Neuronal stem cell (in vitro differentiated cells): ENCODE measurements around the gene AUTS2.

Experiments
- DNase-seq: peaks from one replicate; pipeline ENCODE4 v3.0.0-alpha.2; 2013; ENCODE audit warnings: low spot score
- H2AFZ ChIP-seq: one replicate; pipeline ENCODE4 v1.6.1; 2013; ENCODE audit warnings: mild to moderate bottlenecking, low read length, inconsistent platforms
- H2AK5ac ChIP-seq: 2 replicates; pipeline ENCODE4 v1.6.1; 2013; ENCODE audit warnings: low read depth, mild to moderate bottlenecking, inconsistent platforms, low read length, moderate library complexity, mixed read lengths
- H2BK120ac ChIP-seq: 2 replicates; pipeline ENCODE4 v1.6.1; 2013; ENCODE audit warnings: low read depth, mild to moderate bottlenecking, inconsistent platforms, low read length, moderate library complexity, mixed read lengths
- H2BK12ac ChIP-seq: one replicate; pipeline ENCODE4 v1.6.1; 2013; ENCODE audit warnings: low read length, inconsistent platforms
- H2BK15ac ChIP-seq: 2 replicates; pipeline ENCODE4 v1.6.1; 2013; ENCODE audit warnings: mild to moderate bottlenecking, low read length, inconsistent platforms, mixed read lengths
- H2BK5ac ChIP-seq: one replicate; pipeline ENCODE4 v1.6.1; 2013; ENCODE audit warnings: inconsistent platforms, mild to moderate bottlenecking, low read length, moderate library complexity
- H3K14ac ChIP-seq: one replicate; pipeline ENCODE4 v1.6.1; 2013; ENCODE audit warnings: low read length, inconsistent platforms
- H3K18ac ChIP-seq: 2 replicates; pipeline ENCODE4 v1.6.1; 2013; ENCODE audit warnings: low read length, inconsistent platforms
- H3K23ac ChIP-seq: 2 replicates; pipeline ENCODE4 v1.6.1; 2013; ENCODE audit warnings: low read depth, mild to moderate bottlenecking, mixed read lengths, low read length, inconsistent platforms; ENCODE audit not compliant: poor library complexity
- H3K27ac ChIP-seq: replicated peaks from 3 replicates; pipeline ENCODE4 v1.5.1; 2013; ENCODE audit warnings: low read length, inconsistent platforms
- H3K27me3 ChIP-seq, 3 experiments: 2 replicates each; pipeline ENCODE4 v1.6.1; 2013; ENCODE audit warnings: low read length in 3 of 3, mild to moderate bottlenecking in 2 of 3, inconsistent platforms in 1 of 3, low read depth in 1 of 3, mixed read lengths in 1 of 3, moderate library complexity in 1 of 3; ENCODE audit not compliant: control insufficient read depth in 3 of 3, insufficient read depth in 3 of 3
- H3K36me3 ChIP-seq, 2 donors: replicated peaks in 1 of 2; 2 replicates each; pipeline ENCODE4 v1.6.1; 2013; ENCODE audit warnings: low read length in 2 of 2; ENCODE audit not compliant: control insufficient read depth in 2 of 2, insufficient read depth in 2 of 2
- H3K4ac ChIP-seq: 2 replicates; pipeline ENCODE4 v1.6.1; 2013; ENCODE audit warnings: inconsistent platforms, mild to moderate bottlenecking, low read length, moderate library complexity
- H3K4me1 ChIP-seq, 2 donors: 1 replicate in 1 of 2; 2 replicates in 1 of 2; pipeline ENCODE4 v1.6.1; 2013; ENCODE audit warnings: low read length in 2 of 2, low read depth in 1 of 2; ENCODE audit not compliant: control insufficient read depth in 2 of 2, insufficient read depth in 1 of 2
- H3K4me2 ChIP-seq: one replicate; pipeline ENCODE4 v1.6.1; 2013; ENCODE audit warnings: mild to moderate bottlenecking, low read length, inconsistent platforms; ENCODE audit not compliant: insufficient read depth, poor library complexity, severe bottlenecking
- H3K4me3 ChIP-seq, 2 donors: 2 replicates each; pipeline ENCODE4 v1.5.1; 2013; ENCODE audit warnings: low read length in 2 of 2, mild to moderate bottlenecking in 2 of 2, inconsistent platforms in 1 of 2, moderate library complexity in 1 of 2
- H3K79me1 ChIP-seq: one replicate; pipeline ENCODE4 v1.6.1; 2013; ENCODE audit warnings: low read depth, mild to moderate bottlenecking, inconsistent platforms, low read length, moderate library complexity
- H3K9ac ChIP-seq: one replicate; pipeline ENCODE4 v1.6.1; 2013; ENCODE audit warnings: mild to moderate bottlenecking, low read depth, low read length, inconsistent platforms; ENCODE audit not compliant: poor library complexity
- H3K9me3 ChIP-seq, 2 donors: replicated peaks in 1 of 2; 2 replicates each; pipeline versions ENCODE3 to v1.6.1; 2013; ENCODE audit warnings: low read length in 2 of 2, mild to moderate bottlenecking in 2 of 2, inconsistent platforms in 1 of 2, low read depth in 1 of 2, mixed read lengths in 1 of 2, moderate library complexity in 1 of 2; ENCODE audit not compliant: control insufficient read depth in 2 of 2, insufficient read depth in 1 of 2
- H4K8ac ChIP-seq: one replicate; pipeline ENCODE4 v1.6.1; 2013; ENCODE audit warnings: low read depth, mild to moderate bottlenecking, inconsistent platforms, low read length, moderate library complexity
- H4K91ac ChIP-seq: one replicate; pipeline ENCODE4 v1.6.1; 2013; ENCODE audit warnings: low read length, low read depth, mild to moderate bottlenecking, inconsistent platforms; ENCODE audit not compliant: poor library complexity
- WGBS, 2 donors: extraction: QIAGEN DNeasy Blood & Tissue Kit; methylation state at CpG; one replicate each; pipeline ENCODE4 v1.1.7; 2013; ENCODE audit warnings: missing lambda C conversion rate in 2 of 2, mixed read lengths in 1 of 2; ENCODE audit not compliant: insufficient read length in 2 of 2, insufficient replicate concordance in 1 of 2; ENCODE audit errors: extremely low coverage in 2 of 2; 5-methylcytosine and 5-hydroxymethylcytosine counted together

Gene AUTS2

GRCh38 chr7:70374772-70375533 lies 776.7 kb downstream of the AUTS2 start:
- H4K8ac ChIP-seq: no peak overlapping the region
- H3K79me1 ChIP-seq: no peaks in the 10 kb centered on the region
- no peak overlapping the region for H2AK5ac ChIP-seq
- no peak overlapping the region for H3K4me2 ChIP-seq
- H3K27ac ChIP-seq: no peak overlapping the region
- peaks cover 0 to 3% of the 10 kb centered on the region in 2 donors for H3K9me3 ChIP-seq
- H3K27me3 ChIP-seq: no peaks in the 10 kb centered on the region
- DNase-seq: no peak
- no peak overlapping the region for H3K18ac ChIP-seq
- no peak overlapping the region for H2BK120ac ChIP-seq
- H2AFZ ChIP-seq: no peak overlapping the region
- H3K36me3 ChIP-seq: no peaks in the 10 kb centered on the region
- H3K4me1 ChIP-seq: peaks cover 1 to 13% of the 10 kb centered on the region in 2 donors
- H2BK5ac ChIP-seq: no peak overlapping the region
- no peak overlapping the region for H2BK15ac ChIP-seq
- no peak overlapping the region for H4K91ac ChIP-seq
- no peak overlapping the region for H3K4ac ChIP-seq
- H3K9ac ChIP-seq: no peak overlapping the region
- no peak overlapping the region for H3K23ac ChIP-seq
- no peak overlapping the region for H2BK12ac ChIP-seq
- H3K14ac ChIP-seq: no peak overlapping the region
- H3K4me3 ChIP-seq: no peak overlapping the region
- WGBS, 2 donors: no CpG with 5 or more reads among the region's 6 CpGs

- Histone ChIP-seq H2BK5ac (no peak overlapping the region), H4K91ac (no peak overlapping the region), H3K4me2 (no peak overlapping the region), H2AFZ (no peak overlapping the region), H3K27me3 (no peaks in the 10 kb centered on the region), H2BK12ac (no peak overlapping the region), H3K9me3 (peaks cover 0 to 3% of the 10 kb centered on the region in 2 donors), H3K79me1 (no peaks in the 10 kb centered on the region), H2AK5ac (no peak overlapping the region), H3K4ac (no peak overlapping the region), H3K4me3 (no peak overlapping the region), H3K9ac (no peak overlapping the region), H2BK15ac (no peak overlapping the region), H3K18ac (no peak overlapping the region), H3K36me3 (no peaks in the 10 kb centered on the region), H3K14ac (no peak overlapping the region), H3K23ac (no peak overlapping the region), H3K4me1 (peaks cover 1 to 13% of the 10 kb centered on the region in 2 donors), H4K8ac (no peak overlapping the region), H3K27ac (no peak overlapping the region), H2BK120ac (no peak overlapping the region)
- DNase-seq: no peak
- WGBS, 2 donors: no CpG with 5 or more reads among the region's 4 CpGs
Measured at GRCh38 chr7:70376561-70377031, 778.3 kb downstream of the AUTS2 start.

GRCh38 chr7:70377957-70378356 lies 779.7 kb downstream of the AUTS2 start:
- H3K4me3 ChIP-seq: no peak overlapping the region
- DNase-seq: no peak
- H2AFZ ChIP-seq: no peak overlapping the region
- no peak overlapping the region for H4K8ac ChIP-seq
- no peak overlapping the region for H2BK15ac ChIP-seq
- no peak overlapping the region for H2BK12ac ChIP-seq
- no peak overlapping the region for H3K18ac ChIP-seq
- no peak overlapping the region for H3K27ac ChIP-seq
- no CpG with 5 or more reads among the region's 7 CpGs for WGBS, 2 donors
- no peak overlapping the region for H2AK5ac ChIP-seq
- peaks cover 0 to 1% (median 0%) of the 10 kb centered on the region in 3 experiments for H3K27me3 ChIP-seq
- H3K79me1 ChIP-seq: no peaks in the 10 kb centered on the region
- no peak overlapping the region for H3K14ac ChIP-seq
- no peak overlapping the region for H3K4ac ChIP-seq
- H2BK5ac ChIP-seq: no peak overlapping the region
- no peak overlapping the region for H3K9ac ChIP-seq
- H3K4me2 ChIP-seq: no peak overlapping the region
- H3K36me3 ChIP-seq: no peaks in the 10 kb centered on the region
- no peak overlapping the region for H4K91ac ChIP-seq
- H2BK120ac ChIP-seq: no peak overlapping the region
- peaks cover 3 to 9% of the 10 kb centered on the region in 2 donors for H3K4me1 ChIP-seq
- no peak overlapping the region for H3K23ac ChIP-seq
- peaks cover 0 to 3% of the 10 kb centered on the region in 2 donors for H3K9me3 ChIP-seq

GRCh38 chr7:70379210-70379609 lies 780.9 kb downstream of the AUTS2 start:
- Histone ChIP-seq H3K18ac (no peak overlapping the region), H3K36me3 (no peaks in the 10 kb centered on the region), H2BK120ac (no peak overlapping the region), H3K9ac (no peak overlapping the region), H3K14ac (no peak overlapping the region), H2AK5ac (no peak overlapping the region), H2BK5ac (no peak overlapping the region), H3K79me1 (no peaks in the 10 kb centered on the region), H2AFZ (no peak overlapping the region), H2BK12ac (no peak overlapping the region), H3K23ac (no peak overlapping the region), H3K27me3 (peaks cover 0 to 1% (median 0%) of the 10 kb centered on the region in 3 experiments), H3K4me2 (no peak overlapping the region), H4K91ac (no peak overlapping the region), H3K4me3 (no peak overlapping the region), H3K4ac (no peak overlapping the region), H2BK15ac (no peak overlapping the region), H3K4me1 (peaks cover 10 to 11% of the 10 kb centered on the region in 2 donors), H3K9me3 (peaks cover 0 to 3% of the 10 kb centered on the region in 2 donors), H4K8ac (no peak overlapping the region), H3K27ac (no peak overlapping the region)
- no peak for DNase-seq
- no CpG with 5 or more reads among the region's 9 CpGs for WGBS, 2 donors
